Colonic mucosa (tissue), 4 donors: Measurements from ENCODE around the gene KRTAP10-7. TPM values are rescaled to one million over a fixed set of nuclear protein-coding genes. Genes with fewer than 3 reads are reported as not detected.
"Not testable (repeated sequence)": the region's sequence is repeated elsewhere in the genome, so short reads cannot be mapped to it uniquely, and the experiment has no call there.

Source experiments
- DNase-seq: peaks from one replicate; pipeline ENCODE4 v3.0.0-alpha.2; 2020
- H3K27ac ChIP-seq: fragments of 200-600 bp; one replicate; pipeline ENCODE4 v1.8.0; 2021
- H3K27me3 ChIP-seq: fragments of 200-600 bp; one replicate; pipeline ENCODE4 v1.8.0; 2021
- H3K36me3 ChIP-seq: fragments of 200-600 bp; one replicate; pipeline ENCODE4 v1.8.0; 2021
- H3K4me1 ChIP-seq: fragments of 200-600 bp; one replicate; pipeline ENCODE4 v1.8.0; 2021; ENCODE audit warnings: mild to moderate bottlenecking
- H3K4me3 ChIP-seq: fragments of 200-600 bp; one replicate; pipeline ENCODE4 v1.8.0; 2021
- H3K9ac ChIP-seq, 2 donors: one replicate each; pipeline ENCODE4 v1.7.0; 2013; ENCODE audit warnings: control low read depth in 2 of 2, low read depth in 2 of 2, low read length in 2 of 2
- H3K9me3 ChIP-seq: fragments of 200-600 bp; one replicate; pipeline ENCODE4 v1.8.0; 2021
- CTCF ChIP-seq: fragments of 200-600 bp; IDR thresholded peaks from one replicate; pipeline ENCODE4 v1.8.0; 2022; ENCODE audit warnings: antibody characterized with exemption, mild to moderate bottlenecking
- intact Hi-C: fragments of 100-400 bp; cut with DNase I; formaldehyde crosslinking; loops from one replicate; pipeline ENCODE4 v1.14.1; 2022
- total RNA-seq, 2 donors: library from RNA; stranded (reverse); fragmentation: NEBNext Ultra II Directional in 1 of 2; extraction: Animal tissue kit (Norgen Biotek cat#: 25700) in 1 of 2; gene quantifications; one replicate each; pipeline ENCODE4 v1.2.1, GENCODE V29; 2021
- donor health status: healthy.
- donor health status: DM: no; HTN: no; CAD: no.
- donor health status: DM: no; HTN: no; CAD: no.

KRTAP10-7 gene
- total RNA-seq, 2 donors from 2014 or later, result not detected

DNA sequence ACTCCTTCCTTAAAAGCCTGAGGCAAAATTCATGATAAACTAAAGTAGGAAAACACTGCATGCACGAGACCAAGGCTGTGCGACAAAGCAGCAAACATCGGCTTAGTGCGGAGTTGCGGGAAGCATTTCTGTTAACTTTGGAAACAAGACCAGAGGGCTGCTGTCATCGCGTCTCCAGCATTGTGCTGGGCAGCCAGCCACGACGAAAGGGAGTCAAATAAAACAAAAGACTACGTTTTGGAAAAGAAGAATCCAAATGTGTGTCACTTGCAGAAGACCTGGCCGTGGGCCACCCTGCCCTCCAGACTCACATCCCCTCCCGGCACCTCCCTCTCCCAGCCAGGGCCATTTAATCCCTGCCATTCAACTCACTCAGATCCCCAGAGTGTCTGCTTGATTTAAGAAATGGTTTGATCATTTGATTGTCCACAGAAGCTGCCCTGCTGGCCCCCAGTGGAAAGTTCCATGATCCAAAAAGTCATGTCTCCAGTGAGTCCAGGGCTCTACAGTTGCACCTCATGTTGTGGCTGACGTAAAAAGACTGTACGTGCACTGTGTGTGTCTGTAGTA is 43.4 kb downstream of the KRTAP10-7 start:
- Histone ChIP-seq H3K4me1 (no peaks in the 10 kb centered on the region), H3K36me3 (no peaks in the 10 kb centered on the region), H3K27me3 (no peaks in the 10 kb centered on the region), H3K27ac (no peak overlapping the region), H3K9ac (no peak overlapping the region), H3K4me3 (no peak overlapping the region), H3K9me3 (no peaks in the 10 kb centered on the region)
- TF ChIP-seq CTCF, result no peak
- intact Hi-C loops, result no loop called here
- DNase-seq, result no peak

DNA sequence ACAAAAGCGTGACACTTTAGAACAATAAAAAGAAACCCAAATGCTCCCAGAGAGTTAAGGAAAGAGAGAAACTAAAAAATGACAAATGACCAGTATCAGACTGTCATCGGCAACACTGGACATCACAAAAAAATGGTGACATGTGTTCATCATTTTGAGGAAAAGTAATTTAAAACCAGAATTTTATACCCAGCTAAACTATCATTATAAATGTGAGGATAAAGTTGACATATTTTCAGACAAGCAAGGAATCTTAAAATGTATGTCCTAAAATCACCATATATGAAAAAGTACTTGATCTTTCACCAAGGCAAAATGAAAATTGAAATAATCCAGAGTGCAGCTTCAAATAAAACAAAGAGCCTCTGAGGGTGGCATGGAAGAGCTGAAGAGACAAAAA is 44.5 kb downstream of the KRTAP10-7 start:
- intact Hi-C loops, result no loop called here

DNA sequence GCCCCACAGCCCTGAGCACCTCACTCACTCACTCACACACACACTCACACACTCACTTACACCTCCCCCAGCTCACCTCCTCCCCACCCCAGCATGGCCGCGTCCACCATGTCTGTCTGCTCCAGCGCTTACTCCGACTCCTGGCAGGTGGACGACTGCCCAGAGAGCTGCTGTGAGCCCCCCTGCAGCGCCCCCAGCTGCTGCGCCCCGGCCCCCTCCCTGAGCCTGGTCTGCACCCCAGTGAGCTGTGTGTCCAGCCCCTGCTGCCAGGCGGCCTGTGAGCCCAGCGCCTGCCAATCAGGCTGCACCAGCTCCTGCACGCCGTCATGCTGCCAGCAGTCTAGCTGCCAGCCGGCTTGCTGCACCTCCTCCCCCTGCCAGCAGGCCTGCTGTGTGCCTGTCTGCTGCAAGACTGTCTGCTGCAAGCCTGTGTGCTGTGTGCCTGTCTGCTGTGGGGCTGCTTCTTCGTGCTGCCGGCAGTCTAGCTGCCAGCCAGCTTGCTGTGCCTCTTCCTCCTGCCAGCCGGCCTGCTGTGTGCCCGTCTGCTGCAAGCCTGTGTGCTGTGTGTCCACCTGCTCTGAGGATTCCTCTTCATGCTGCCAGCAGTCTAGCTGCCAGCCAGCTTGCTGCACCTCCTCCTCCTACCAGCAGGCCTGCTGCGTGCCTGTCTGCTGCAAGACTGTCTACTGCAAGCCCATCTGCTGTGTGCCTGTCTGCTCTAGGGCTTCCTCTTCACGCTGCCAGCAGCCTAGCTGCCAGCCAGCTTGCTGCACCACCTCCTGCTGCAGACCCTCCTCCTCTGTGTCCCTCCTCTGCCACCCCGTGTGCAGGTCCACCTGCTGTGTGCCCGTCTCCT is 46.2 kb downstream of the KRTAP10-7 start, which contains the start of gene KRTAP10-11:
KRTAP10-11 (plus strand) TSS at position 49 of the 856 bp plus-strand sequence; CDS start at position 94, 45 bp downstream.
- H3K27ac ChIP-seq, H3K9me3 ChIP-seq, H3K27me3 ChIP-seq, H3K4me3 ChIP-seq, DNase-seq, H3K9ac ChIP-seq, H3K4me1 ChIP-seq, intact Hi-C loops, H3K36me3 ChIP-seq: not testable (repeated sequence)

More for the DNA sequence above, 44.5 kb downstream of the KRTAP10-7 start:
- Histone ChIP-seq H3K9ac (no peak overlapping the region), H3K9me3 (no peaks in the 10 kb centered on the region), H3K27me3 (no peaks in the 10 kb centered on the region), H3K36me3 (no peaks in the 10 kb centered on the region), H3K27ac (no peak overlapping the region), H3K4me1 (no peaks in the 10 kb centered on the region), H3K4me3 (no peak overlapping the region)
- TF ChIP-seq CTCF, result no peak
- no peak for DNase-seq

- Histone ChIP-seq H3K27ac (no peak overlapping the region), H3K36me3 (no peaks in the 10 kb centered on the region), H3K27me3 (no peaks in the 10 kb centered on the region), H3K4me1 (no peaks in the 10 kb centered on the region), H3K9ac (no peak overlapping the region), H3K4me3 (no peak overlapping the region), H3K9me3 (no peaks in the 10 kb centered on the region)
- intact Hi-C loops, result no loop called here
- no peak for DNase-seq
- no peak for TF ChIP-seq CTCF
These were observed 46.8 kb downstream of the KRTAP10-7 start for GRCh38 chr21:44647222-44647552.

DNA sequence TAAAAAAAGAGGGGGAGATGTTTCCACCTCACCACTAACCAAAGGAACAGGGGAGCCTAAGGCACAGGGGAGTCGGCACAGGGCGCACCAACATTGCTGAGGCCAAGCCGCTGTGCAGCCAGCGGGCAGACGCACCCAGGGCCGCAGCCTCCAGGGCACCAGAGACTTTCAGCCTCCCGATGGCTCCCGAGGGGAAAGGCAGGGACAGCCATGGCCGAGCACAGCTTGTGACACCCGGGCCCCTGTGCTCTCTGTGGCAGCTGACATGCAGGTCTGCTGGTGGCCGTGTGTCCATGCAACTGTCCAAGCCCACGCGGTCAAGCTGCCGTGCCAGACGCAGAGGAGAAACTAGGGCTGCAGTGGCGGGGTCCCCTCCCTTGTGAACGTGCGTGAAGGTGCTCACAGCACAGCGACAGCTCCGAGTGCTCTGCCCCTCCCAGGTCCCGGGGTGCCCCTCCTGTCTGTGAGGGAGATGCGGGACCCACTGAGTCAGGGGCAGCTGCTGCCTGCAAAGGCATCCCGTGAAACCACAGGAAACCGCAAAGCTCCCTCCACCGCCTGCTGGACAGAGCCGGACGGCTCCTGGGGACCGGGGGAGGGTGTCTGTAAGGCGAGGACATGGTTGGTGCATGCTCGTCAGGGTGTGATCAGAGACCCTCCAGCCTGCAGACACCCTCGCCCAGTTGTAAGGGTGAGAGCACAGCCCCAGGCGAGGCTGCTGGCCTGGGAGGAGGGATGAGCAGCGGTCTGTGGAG is 48.3 kb downstream of the KRTAP10-7 start:
- Histone ChIP-seq H3K9me3 (no peaks in the 10 kb centered on the region), H3K4me1 (no peaks in the 10 kb centered on the region), H3K4me3 (no peak overlapping the region), H3K36me3 (no peaks in the 10 kb centered on the region), H3K9ac (no peak overlapping the region), H3K27ac (no peak overlapping the region), H3K27me3 (no peaks in the 10 kb centered on the region)
- intact Hi-C loops, result no loop called here
- no peak for DNase-seq
- TF ChIP-seq CTCF, result no peak
